ENCODE data around the gene SCUBE3. TPM values are rescaled to one million over a fixed set of nuclear protein-coding genes. Genes with fewer than 3 reads are reported as not detected.

The SCUBE3 gene
- total and polyA plus RNA-seq, 3 experiments from 2014 or later = 0.07 to 0.18 (median 0.07) TPM

- POLR2A ChIA-PET = interaction anchor here (0.5 to 0.8 kb wide), 2 partner anchors 23 to 1432 kb away, joined by 3 to 5 read pairs; no protein-coding TSS in a partner anchor
- CTCF ChIA-PET = interaction anchor here (1.0 to 1.1 kb wide), 2 partner anchors 10 to 59 kb away, joined by 3 to 5 read pairs; partner anchors contain the start of gene PPARD
- Mint-ChIP-seq H3K4me1 (peaks cover 3 to 14% (median 5%) of the 10 kb centered on the region in 3 donors), H3K4me3 (no peak overlapping the region), H3K36me3 (peaks cover 16 to 76% (median 32%) of the 10 kb centered on the region in 3 donors), H3K9me3 (no peaks in the 10 kb centered on the region), H3K27me3 (no peaks in the 10 kb centered on the region), H3K27ac (peak overlapping the region in 3 of 8 donors; percentile 1 to 73 (median 42))
- no peak for DNase-seq
- H3K9me3 ChIP-seq (ENCODE audit: low read length) = no peaks in the 10 kb centered on the region
- H3K27me3 ChIP-seq (ENCODE audit: insufficient read depth, low read length, poor library complexity, severe bottlenecking) = no peaks in the 10 kb centered on the region
- H3K27ac ChIP-seq (ENCODE audit: low read depth, low read length) = no peak overlapping the region
- H3K4me3 ChIP-seq (ENCODE audit: low read length) = no peak overlapping the region
- peaks cover 58% of the 10 kb centered on the region for H3K36me3 ChIP-seq (ENCODE audit: insufficient read depth, low read length)
- no peaks in the 10 kb centered on the region for H3K4me1 ChIP-seq (ENCODE audit: insufficient read depth, low read length)
These were observed 69.6 kb downstream of the SCUBE3 start for GRCh38 chr6:35283361-35283760.

DNA sequence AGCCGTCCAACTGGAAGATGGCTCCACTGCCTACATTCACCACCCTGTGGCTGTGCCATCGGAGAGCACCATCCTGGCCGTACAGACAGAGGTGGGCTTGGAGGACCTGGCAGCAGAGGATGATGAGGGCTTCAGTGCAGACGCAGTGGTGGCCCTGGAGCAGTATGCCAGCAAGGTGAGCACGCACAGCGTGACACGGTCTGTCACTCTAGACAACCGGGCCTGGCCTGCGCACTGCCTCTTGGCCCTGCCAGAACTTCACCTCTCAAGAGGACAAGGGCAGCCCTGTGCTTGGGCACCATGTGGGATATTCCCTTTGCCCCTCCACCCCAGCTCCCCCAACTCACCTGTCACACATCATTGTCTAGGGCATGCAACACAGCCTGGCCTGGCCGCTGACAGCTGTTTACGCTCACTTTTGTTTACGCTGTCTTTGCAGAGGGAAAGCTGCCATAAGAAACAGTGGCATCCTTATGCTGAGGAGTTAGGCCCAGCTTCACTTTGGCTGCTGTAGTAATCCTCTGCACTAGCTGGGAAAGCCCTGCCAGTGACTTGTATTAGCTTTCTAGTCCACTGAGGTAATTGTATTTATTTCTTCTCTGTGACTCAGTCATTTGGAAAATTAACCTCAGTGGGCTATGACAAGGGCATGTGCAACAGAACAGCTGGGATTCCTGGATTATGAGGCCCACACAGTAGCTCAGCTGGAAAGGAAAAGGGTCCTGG is 74.1 kb downstream of the SCUBE3 start:
- no peak overlapping the region for H3K27ac Mint-ChIP-seq
- H3K4me1 Mint-ChIP-seq = no peaks in the 10 kb centered on the region
- peaks cover 66% of the 10 kb centered on the region for H3K36me3 ChIP-seq (ENCODE audit: insufficient read depth, low read length)
- no peaks in the 10 kb centered on the region for H3K27me3 ChIP-seq (ENCODE audit: insufficient read depth, low read length, poor library complexity, severe bottlenecking)
- no peaks in the 10 kb centered on the region for H3K9me3 ChIP-seq (ENCODE audit: low read length)
- POLR2A ChIA-PET = interaction anchor here (0.6 to 0.8 kb wide), 2 partner anchors 12 to 453 kb away, joined by 3 read pairs; no protein-coding TSS in a partner anchor
- no peaks in the 10 kb centered on the region for H3K9me3 Mint-ChIP-seq
- DNase-seq = no peak
- no peaks in the 10 kb centered on the region for H3K4me1 ChIP-seq (ENCODE audit: insufficient read depth, low read length)
- H3K27me3 Mint-ChIP-seq = no peaks in the 10 kb centered on the region
- no peak overlapping the region for H3K4me3 Mint-ChIP-seq
- no peak overlapping the region for H3K27ac ChIP-seq (ENCODE audit: low read depth, low read length)
- no peak overlapping the region for H3K4me3 ChIP-seq (ENCODE audit: low read length)
- CTCF ChIA-PET = interaction anchor here (1.3 to 3.1 kb wide), 3 partner anchors 10 to 162 kb away, joined by 3 to 12 read pairs (median 6); partner anchors contain the start of gene DEF6
- peaks cover 12 to 96% (median 27%) of the 10 kb centered on the region in 3 donors for H3K36me3 Mint-ChIP-seq

DNA sequence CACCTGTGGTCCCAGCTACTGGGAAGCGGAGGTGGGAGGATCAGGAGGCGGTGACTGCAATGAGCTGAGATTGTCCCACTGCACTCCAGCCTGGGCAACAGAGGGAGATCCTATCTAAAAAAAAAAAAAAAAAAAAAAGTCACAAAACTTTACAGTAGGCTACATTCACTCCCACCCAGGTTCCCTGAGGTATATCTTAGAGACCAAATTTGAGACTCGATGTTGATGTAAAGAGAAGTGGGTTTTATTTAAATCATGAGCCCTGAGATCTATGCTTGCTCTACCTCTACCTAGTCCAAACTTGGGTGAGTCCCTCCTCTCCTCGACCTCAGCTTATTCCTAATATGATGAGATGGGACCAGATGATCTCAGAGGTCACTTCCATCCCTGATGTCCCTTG is 75.1 kb downstream of the SCUBE3 start:
- H3K4me1 Mint-ChIP-seq = no peaks in the 10 kb centered on the region
- no peak overlapping the region for H3K4me3 Mint-ChIP-seq
- no peaks in the 10 kb centered on the region for H3K27me3 Mint-ChIP-seq
- Histone ChIP-seq H3K9me3 (ENCODE audit: low read length) (no peaks in the 10 kb centered on the region), H3K36me3 (ENCODE audit: insufficient read depth, low read length) (peaks cover 56% of the 10 kb centered on the region), H3K4me1 (ENCODE audit: insufficient read depth, low read length) (no peaks in the 10 kb centered on the region), H3K4me3 (ENCODE audit: low read length) (no peak overlapping the region), H3K27me3 (ENCODE audit: insufficient read depth, low read length, poor library complexity, severe bottlenecking) (no peaks in the 10 kb centered on the region), H3K27ac (ENCODE audit: low read depth, low read length) (no peak overlapping the region)
- no peak for DNase-seq
- ChIA-PET CTCF (interaction anchor here (1.7 to 13.7 kb wide), 3 partner anchors 9 to 161 kb away, joined by 6 to 295 read pairs (median 12); partner anchors contain the start of gene DEF6), POLR2A (interaction anchor here (0.6 to 0.8 kb wide), 2 partner anchors 13 to 452 kb away, joined by 3 read pairs; no protein-coding TSS in a partner anchor)
- H3K27ac Mint-ChIP-seq = peak overlapping the region in 3 of 8 donors; percentile 47 to 82 (median 58)
- H3K36me3 Mint-ChIP-seq = peaks cover 12 to 96% (median 21%) of the 10 kb centered on the region in 3 donors
- H3K9me3 Mint-ChIP-seq = no peaks in the 10 kb centered on the region

DNA sequence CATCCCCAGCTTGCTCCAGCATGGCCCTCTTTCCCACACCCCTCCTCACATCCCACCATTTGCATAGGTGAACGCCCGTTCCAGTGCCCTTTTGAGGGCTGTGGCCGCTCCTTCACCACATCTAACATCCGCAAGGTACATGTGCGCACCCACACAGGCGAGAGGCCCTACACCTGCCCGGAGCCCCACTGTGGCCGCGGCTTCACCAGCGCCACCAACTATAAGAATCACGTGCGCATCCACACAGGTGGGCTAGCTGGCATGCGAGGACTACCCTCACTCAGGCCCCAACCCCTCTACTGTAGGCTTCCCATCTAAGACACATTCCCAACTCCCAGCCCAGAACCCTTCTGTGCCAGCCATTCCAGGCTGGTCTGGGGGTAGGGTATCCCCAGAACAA is 77.7 kb downstream of the SCUBE3 start:
- CTCF ChIA-PET = interaction anchor here (10.8 to 13.7 kb wide), 2 partner anchors 33 to 156 kb away, joined by 142 to 295 read pairs; partner anchors contain the start of gene FANCE
- H3K9me3 ChIP-seq (ENCODE audit: low read length) = no peaks in the 10 kb centered on the region
- H3K4me1 ChIP-seq (ENCODE audit: insufficient read depth, low read length) = no peaks in the 10 kb centered on the region
- H3K27me3 ChIP-seq (ENCODE audit: insufficient read depth, low read length, poor library complexity, severe bottlenecking) = no peaks in the 10 kb centered on the region
- no peak for DNase-seq
- peaks cover 43% of the 10 kb centered on the region for H3K36me3 ChIP-seq (ENCODE audit: insufficient read depth, low read length)
- Mint-ChIP-seq H3K9me3 (no peaks in the 10 kb centered on the region), H3K4me3 (no peak overlapping the region), H3K27ac (peak overlapping the region in 3 of 8 donors; percentile 51 to 72 (median 61)), H3K4me1 (peaks cover 4 to 5% (median 5%) of the 10 kb centered on the region in 3 donors), H3K36me3 (peaks cover 9 to 92% (median 18%) of the 10 kb centered on the region in 3 donors), H3K27me3 (no peaks in the 10 kb centered on the region)
- POLR2A ChIA-PET = no interaction called here
- H3K27ac ChIP-seq (ENCODE audit: low read depth, low read length) = no peak overlapping the region
- H3K4me3 ChIP-seq (ENCODE audit: low read length) = no peak overlapping the region

DNA sequence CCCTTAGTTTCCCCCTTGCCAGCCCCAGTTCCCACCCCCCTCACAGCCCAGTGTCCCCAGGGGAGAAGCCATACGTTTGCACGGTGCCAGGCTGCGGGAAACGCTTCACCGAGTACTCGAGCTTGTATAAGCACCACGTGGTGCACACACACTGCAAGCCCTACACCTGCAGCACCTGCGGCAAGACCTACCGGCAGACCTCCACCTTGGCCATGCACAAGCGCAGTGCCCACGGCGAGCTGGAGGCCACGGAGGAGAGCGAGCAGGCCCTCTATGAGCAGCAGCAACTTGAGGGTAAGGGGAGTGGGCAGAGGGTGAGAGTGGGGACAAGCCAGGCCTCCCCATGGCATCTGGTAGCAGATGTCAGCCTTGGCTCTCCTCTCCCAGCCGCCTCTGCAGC is 78.7 kb downstream of the SCUBE3 start:
- H3K36me3 ChIP-seq (ENCODE audit: insufficient read depth, low read length) = peaks cover 33% of the 10 kb centered on the region

DNA sequence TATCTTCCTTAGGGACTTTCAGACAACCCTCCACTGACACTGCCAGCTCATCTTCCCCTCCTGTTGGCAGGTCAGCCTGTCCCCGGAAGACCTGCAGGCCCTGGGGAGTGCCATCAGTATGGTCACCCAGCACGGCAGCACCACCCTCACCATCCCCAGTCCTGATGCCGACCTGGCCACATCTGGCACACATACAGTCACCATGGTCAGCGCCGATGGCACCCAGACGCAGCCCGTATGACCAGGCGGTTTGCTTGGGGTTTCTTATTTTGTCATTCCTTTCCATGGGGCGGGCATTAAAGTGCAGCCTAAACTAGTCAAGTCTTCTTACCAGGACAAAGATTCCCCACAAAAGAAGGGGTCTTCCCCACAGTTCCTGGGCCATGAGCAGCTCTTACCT is 79.9 kb downstream of the SCUBE3 start:
- ChIA-PET CTCF (interaction anchor here (1.1 to 13.7 kb wide), 6 partner anchors 18 to 444 kb away, joined by 3 to 295 read pairs (median 5); partner anchors contain the start of gene FANCE), POLR2A (interaction anchor here (0.9 kb wide), 1 partner anchor 204 kb away, joined by 3 read pairs; no protein-coding TSS in a partner anchor)
- peaks cover 0 to 79% (median 12%) of the 10 kb centered on the region in 3 donors for H3K36me3 Mint-ChIP-seq
- Histone ChIP-seq H3K4me1 (ENCODE audit: insufficient read depth, low read length) (peaks cover 6% of the 10 kb centered on the region), H3K27ac (ENCODE audit: low read depth, low read length) (no peak overlapping the region), H3K9me3 (ENCODE audit: low read length) (no peaks in the 10 kb centered on the region), H3K4me3 (ENCODE audit: low read length) (no peak overlapping the region), H3K36me3 (ENCODE audit: insufficient read depth, low read length) (peaks cover 24% of the 10 kb centered on the region), H3K27me3 (ENCODE audit: insufficient read depth, low read length, poor library complexity, severe bottlenecking) (no peaks in the 10 kb centered on the region)
- peaks cover 8 to 13% (median 11%) of the 10 kb centered on the region in 3 donors for H3K4me1 Mint-ChIP-seq
- H3K27me3 Mint-ChIP-seq = no peaks in the 10 kb centered on the region
- peak overlapping the region in 2 of 8 donors; percentile 36 to 81 for H3K27ac Mint-ChIP-seq
- H3K9me3 Mint-ChIP-seq = no peaks in the 10 kb centered on the region
- DNase-seq = no peak
- H3K4me3 Mint-ChIP-seq = no peak overlapping the region

More for the DNA sequence above, 78.7 kb downstream of the SCUBE3 start:
- Mint-ChIP-seq H3K27me3 (no peaks in the 10 kb centered on the region), H3K4me1 (peaks cover 6 to 11% (median 8%) of the 10 kb centered on the region in 3 donors), H3K4me3 (no peak overlapping the region), H3K36me3 (peaks cover 0 to 84% (median 13%) of the 10 kb centered on the region in 3 donors), H3K27ac (peak overlapping the region in 2 of 8 donors; percentile 14 to 38), H3K9me3 (no peaks in the 10 kb centered on the region)
- no peak for DNase-seq
- Histone ChIP-seq H3K4me1 (ENCODE audit: insufficient read depth, low read length) (peaks cover 5% of the 10 kb centered on the region), H3K9me3 (ENCODE audit: low read length) (no peaks in the 10 kb centered on the region), H3K4me3 (ENCODE audit: low read length) (no peak overlapping the region), H3K27me3 (ENCODE audit: insufficient read depth, low read length, poor library complexity, severe bottlenecking) (no peaks in the 10 kb centered on the region), H3K27ac (ENCODE audit: low read depth, low read length) (no peak overlapping the region)
- POLR2A ChIA-PET = interaction anchor here (0.6 kb wide), 2 partner anchors 444 to 1909 kb away, joined by 3 read pairs; no protein-coding TSS in a partner anchor
- CTCF ChIA-PET = interaction anchor here (0.7 to 13.7 kb wide), 6 partner anchors 13 to 155 kb away, joined by 3 to 295 read pairs (median 4); partner anchors contain the start of genes FANCE, PPARD and ZNF76

- POLR2A ChIA-PET = interaction anchor here (0.9 kb wide), 1 partner anchor 203 kb away, joined by 3 read pairs; no protein-coding TSS in a partner anchor
- Histone ChIP-seq H3K9me3 (ENCODE audit: low read length) (no peaks in the 10 kb centered on the region), H3K4me3 (ENCODE audit: low read length) (no peak overlapping the region), H3K27me3 (ENCODE audit: insufficient read depth, low read length, poor library complexity, severe bottlenecking) (no peaks in the 10 kb centered on the region), H3K4me1 (ENCODE audit: insufficient read depth, low read length) (peaks cover 14% of the 10 kb centered on the region), H3K27ac (ENCODE audit: low read depth, low read length) (no peak overlapping the region), H3K36me3 (ENCODE audit: insufficient read depth, low read length) (peaks cover 17% of the 10 kb centered on the region)
- DNase-seq = peak in 4 of 5 donors; percentile 36 to 67 (median 42)
- peaks cover 0 to 78% (median 12%) of the 10 kb centered on the region in 3 donors for H3K36me3 Mint-ChIP-seq
- H3K4me1 Mint-ChIP-seq = peaks cover 16 to 21% (median 18%) of the 10 kb centered on the region in 3 donors
- peak overlapping the region in 2 of 7 donors; percentile 7 to 49 for H3K4me3 Mint-ChIP-seq
- H3K27ac Mint-ChIP-seq = peak overlapping the region; percentile 0 to 97 (median 33)
- no peaks in the 10 kb centered on the region for H3K27me3 Mint-ChIP-seq
- H3K9me3 Mint-ChIP-seq = no peaks in the 10 kb centered on the region
- CTCF ChIA-PET = interaction anchor here (1.1 to 13.7 kb wide), 6 partner anchors 9 to 443 kb away, joined by 3 to 295 read pairs (median 4); partner anchors contain the start of gene FANCE
These were observed 80.7 kb downstream of the SCUBE3 start for GRCh38 chr6:35294308-35294945.

Data from CD8-positive, alpha-beta memory T cell (primary cell).